BJ (cell line): ENCODE measurements around the gene NDUFB7. TPM values are rescaled to one million over a fixed set of nuclear protein-coding genes. Genes with fewer than 3 reads are reported as not detected.
"Not testable (repeated sequence)": the region's sequence is repeated elsewhere in the genome, so short reads cannot be mapped to it uniquely, and the experiment has no call there.

ENCODE experiments used
- CTCF ChIA-PET: fragments of 350-600 bp; formaldehyde crosslinking; extraction: SDS; loops from one replicate; lab custom pipeline; 2021; ENCODE audit warnings: antibody characterized with exemption, inconsistent platforms; lab: Yijun Ruan, JAX
- POLR2A ChIA-PET: fragments of 300-600 bp; sonication (Branson Sonifier 250); formaldehyde crosslinking; extraction: SDS; loops from one replicate; lab custom pipeline; 2021; ENCODE audit warnings: antibody characterized with exemption; lab: Charles Lee
- DNase-seq: peaks from one replicate; pipeline ENCODE4 v3.0.0-alpha.2; 2011; ENCODE audit warnings: low read depth
- H3K27me3 ChIP-seq: 2 replicates; pipeline ENCODE4 v1.6.0; 2011; ENCODE audit warnings: low read length; ENCODE audit not compliant: control insufficient read depth, insufficient read depth
- H3K36me3 ChIP-seq: 2 replicates; pipeline ENCODE4 v1.5.1; 2011; ENCODE audit warnings: low read length; ENCODE audit not compliant: control insufficient read depth, insufficient read depth
- H3K4me3 ChIP-seq: 2 replicates; pipeline ENCODE4 v1.5.1; 2011; ENCODE audit warnings: low read depth, mild to moderate bottlenecking, control low read depth, low read length
- polyA plus RNA-seq: library from polyadenylated mRNA; depleted of rRNA; stranded (reverse); fragments of >200 nt; gene quantifications from 2 replicates; pipeline ENCODE4 v1.2.3, GENCODE V29; 2011
- TF ChIP-seq, protein P1 (sequence below): IDR thresholded peaks from 2 replicates; pipeline ENCODE4 v1.5.1; 2011; ENCODE audit warnings: low read depth, mild to moderate bottlenecking, control low read depth, inconsistent platforms, low read length, moderate library complexity; ENCODE audit not compliant: insufficient read depth

Gene NDUFB7
- polyA plus RNA-seq, 1 experiment = 147 TPM

DNA sequence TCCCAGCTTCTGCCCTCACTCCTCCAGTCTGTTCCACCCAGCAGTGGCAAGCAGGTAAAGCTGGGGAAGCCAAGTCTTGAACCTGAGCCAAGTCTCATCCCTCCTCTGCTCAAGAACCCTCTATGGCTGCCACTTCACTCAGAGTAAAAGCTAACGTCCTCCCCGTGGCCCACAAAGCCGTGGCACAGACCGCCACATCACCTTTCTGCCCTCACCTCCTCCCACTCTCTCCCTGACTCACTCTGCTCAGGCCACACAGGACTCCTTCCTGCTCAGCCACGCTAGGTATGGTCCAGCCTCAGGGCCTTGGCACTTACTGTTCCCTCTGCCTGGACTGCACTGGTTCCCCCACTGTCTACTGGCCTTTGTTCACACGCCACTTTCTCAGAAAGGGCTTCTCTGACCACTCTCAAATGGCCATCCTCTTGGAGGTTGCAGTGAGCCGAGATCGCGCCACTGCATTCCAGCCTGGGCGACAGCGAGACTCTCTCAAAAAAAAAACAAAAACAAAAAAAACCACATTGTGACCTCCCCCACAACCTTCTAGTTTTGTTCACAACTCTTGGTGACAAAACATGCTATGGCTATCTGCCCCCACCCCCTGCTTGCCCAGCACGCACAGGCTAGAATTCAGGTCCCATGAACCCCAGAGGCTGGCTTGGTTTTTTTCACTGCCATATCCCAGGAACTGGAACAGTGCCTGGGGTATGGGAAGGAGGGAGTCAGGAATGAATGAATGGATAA is 15.8 kb downstream of the NDUFB7 start:
- Histone ChIP-seq H3K36me3 (no peaks in the 10 kb centered on the region), H3K27me3 (no peaks in the 10 kb centered on the region), H3K4me3 (no peak overlapping the region)
- ChIA-PET POLR2A (no interaction called here), CTCF (interaction anchor here (0.5 to 4.5 kb wide), 13 partner anchors 9 to 778 kb away, joined by 3 to 62 read pairs (median 5); partner anchors contain the start of genes DNAJB1, GIPC1 and NDUFB7)
- DNase-seq = no peak
- TF ChIP-seq, protein P1, sequence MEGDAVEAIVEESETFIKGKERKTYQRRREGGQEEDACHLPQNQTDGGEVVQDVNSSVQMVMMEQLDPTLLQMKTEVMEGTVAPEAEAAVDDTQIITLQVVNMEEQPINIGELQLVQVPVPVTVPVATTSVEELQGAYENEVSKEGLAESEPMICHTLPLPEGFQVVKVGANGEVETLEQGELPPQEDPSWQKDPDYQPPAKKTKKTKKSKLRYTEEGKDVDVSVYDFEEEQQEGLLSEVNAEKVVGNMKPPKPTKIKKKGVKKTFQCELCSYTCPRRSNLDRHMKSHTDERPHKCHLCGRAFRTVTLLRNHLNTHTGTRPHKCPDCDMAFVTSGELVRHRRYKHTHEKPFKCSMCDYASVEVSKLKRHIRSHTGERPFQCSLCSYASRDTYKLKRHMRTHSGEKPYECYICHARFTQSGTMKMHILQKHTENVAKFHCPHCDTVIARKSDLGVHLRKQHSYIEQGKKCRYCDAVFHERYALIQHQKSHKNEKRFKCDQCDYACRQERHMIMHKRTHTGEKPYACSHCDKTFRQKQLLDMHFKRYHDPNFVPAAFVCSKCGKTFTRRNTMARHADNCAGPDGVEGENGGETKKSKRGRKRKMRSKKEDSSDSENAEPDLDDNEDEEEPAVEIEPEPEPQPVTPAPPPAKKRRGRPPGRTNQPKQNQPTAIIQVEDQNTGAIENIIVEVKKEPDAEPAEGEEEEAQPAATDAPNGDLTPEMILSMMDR = no peak

DNA sequence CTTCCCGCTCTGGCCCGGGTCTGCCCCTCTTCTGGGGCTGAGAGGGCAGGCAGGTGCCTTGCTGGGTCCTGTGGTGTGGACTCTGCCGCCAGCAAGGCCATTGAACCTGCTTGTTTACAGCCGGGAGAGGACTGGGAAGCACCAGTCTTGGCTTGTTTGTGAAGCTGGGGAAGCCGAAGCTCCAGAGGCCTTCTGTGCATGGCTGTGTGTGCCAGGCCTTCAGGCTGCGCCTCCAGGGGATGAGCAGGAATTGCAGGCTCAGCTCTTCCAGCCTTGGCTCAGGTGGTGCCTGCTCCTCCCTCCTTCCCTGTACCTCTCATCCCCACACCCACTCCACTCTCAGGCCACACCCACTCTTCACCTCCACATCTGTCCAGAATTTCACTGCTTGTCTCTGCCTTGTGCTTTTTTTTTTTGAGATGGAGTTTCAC is 17.5 kb downstream of the NDUFB7 start:
- Histone ChIP-seq H3K27me3 (no peaks in the 10 kb centered on the region), H3K4me3 (no peak overlapping the region), H3K36me3 (no peaks in the 10 kb centered on the region)
- TF ChIP-seq, protein P1 = no peak
- ChIA-PET CTCF (interaction anchor here (1.2 to 4.5 kb wide), 2 partner anchors 13 to 15 kb away, joined by 3 to 62 read pairs; partner anchors contain the start of gene NDUFB7), POLR2A (no interaction called here)
- no peak for DNase-seq

DNA sequence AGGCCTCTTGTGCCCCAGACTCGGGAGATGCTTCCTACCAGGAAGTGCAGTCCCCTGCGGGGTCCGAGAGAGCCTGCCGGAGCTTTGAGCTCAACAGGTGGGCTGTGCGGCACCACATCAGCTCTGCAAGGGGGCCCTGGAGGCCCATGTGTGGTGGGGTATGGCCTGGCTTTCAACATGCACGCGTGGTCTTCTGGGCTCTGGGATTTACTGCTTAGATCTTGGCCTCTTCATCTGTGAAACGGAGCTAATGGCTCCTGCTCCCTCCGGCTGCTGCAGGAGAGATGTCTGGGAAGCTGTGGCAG is 18.0 kb downstream of the NDUFB7 start:
- ChIA-PET POLR2A (no interaction called here), CTCF (interaction anchor here (1.2 to 4.5 kb wide), 2 partner anchors 13 to 15 kb away, joined by 3 to 62 read pairs; partner anchors contain the start of gene NDUFB7)
- DNase-seq = no peak
- TF ChIP-seq, protein P1 = no peak
- H3K4me3 ChIP-seq = no peak overlapping the region
- no peaks in the 10 kb centered on the region for H3K27me3 ChIP-seq
- no peaks in the 10 kb centered on the region for H3K36me3 ChIP-seq

DNA sequence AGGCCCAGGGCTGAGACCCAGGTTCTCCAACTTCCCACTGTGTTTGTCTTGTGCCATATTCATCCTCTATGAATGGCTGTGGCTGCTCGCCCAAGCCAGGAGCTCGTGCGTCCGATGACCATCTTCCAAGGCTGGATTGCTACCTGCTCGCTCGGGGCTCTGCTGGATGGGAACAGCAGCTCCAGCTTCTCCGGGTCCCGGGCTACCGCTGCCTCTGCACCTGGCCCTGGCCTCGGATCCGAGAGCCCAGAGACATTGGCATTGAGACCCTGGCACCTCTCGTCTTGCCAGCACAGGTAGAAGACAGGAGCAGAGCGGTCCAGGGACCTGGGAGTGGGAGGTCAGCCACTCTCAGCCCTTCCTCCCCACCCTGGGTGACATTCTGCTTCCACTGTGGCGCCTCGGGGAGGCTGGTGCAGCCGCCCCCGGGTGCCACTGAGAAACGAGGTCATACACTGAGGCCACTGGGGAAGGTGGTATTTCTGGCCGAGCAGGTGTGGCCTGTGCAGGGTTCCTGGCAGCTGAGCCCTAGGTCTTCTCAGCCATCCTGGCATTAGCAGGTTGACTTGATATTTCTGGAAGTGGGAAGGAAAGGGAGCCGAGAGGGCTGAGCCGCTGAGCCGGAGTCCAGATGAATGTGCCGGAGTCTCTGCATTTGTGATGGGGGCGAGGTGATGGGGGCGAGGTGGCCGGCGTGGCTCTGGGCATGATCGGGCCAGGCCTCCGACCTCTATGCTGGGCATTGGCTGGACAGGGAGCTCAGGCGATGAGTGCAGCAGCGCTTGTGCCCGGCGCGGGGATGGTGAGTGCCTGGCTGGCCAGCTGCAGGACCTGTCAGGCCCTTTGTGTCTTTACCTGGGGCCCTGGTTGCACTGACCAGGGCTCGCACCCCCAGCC is 18.6 kb downstream of the NDUFB7 start:
- TF ChIP-seq, protein P1 = no peak
- CTCF ChIA-PET = interaction anchor here (0.5 to 4.5 kb wide), 3 partner anchors 12 to 90 kb away, joined by 3 to 62 read pairs (median 4); partner anchors contain the start of gene NDUFB7
- Histone ChIP-seq H3K36me3 (no peaks in the 10 kb centered on the region; the same call in 1 of the 2 replicates), H3K4me3 (no peak overlapping the region), H3K27me3 (no peaks in the 10 kb centered on the region)
- POLR2A ChIA-PET = no interaction called here
- DNase-seq = no peak

DNA sequence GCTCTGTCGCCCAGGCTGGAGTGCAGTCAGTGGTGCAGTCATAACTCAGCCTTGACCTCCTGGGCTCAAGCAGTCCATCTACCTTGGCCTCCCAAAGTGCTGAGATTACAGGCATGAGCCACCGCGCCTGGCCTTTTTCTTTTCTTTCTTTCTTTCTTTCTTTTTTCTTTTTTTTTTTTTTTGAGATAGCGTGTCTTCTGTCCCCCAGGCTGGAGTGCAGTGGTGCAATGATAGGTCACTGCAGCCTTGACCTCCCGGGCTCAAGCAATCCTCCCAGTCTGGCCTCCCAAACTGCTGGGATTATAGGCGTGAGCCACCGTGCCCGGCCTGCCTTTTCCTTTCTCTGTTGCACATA is 19.9 kb downstream of the NDUFB7 start:
- H3K27me3 ChIP-seq, CTCF ChIA-PET, POLR2A ChIA-PET, H3K36me3 ChIP-seq, DNase-seq, H3K4me3 ChIP-seq: not testable (repeated sequence)
